HCT116 (cell line): Measurements from ENCODE around the gene TTC23. TPM values are rescaled to one million over a fixed set of nuclear protein-coding genes. Genes with fewer than 3 reads are reported as not detected.

Experiments
- ATAC-seq: fragments of 200-7000 bp; cut with Tn5 transposase; 2 replicates; pipeline ENCODE4 v1.9.1; 2020; ENCODE audit warnings: mild to moderate bottlenecking, moderate library complexity
- BruUV-seq: library from RNA; stranded (reverse); fragments of 400-500 nt; replicated peaks from 2 replicates; lab custom pipeline; 2021; lab: Mats Ljungman, UMichigan
- CTCF ChIA-PET: fragments of 300-600 bp; sonication (Branson Sonifier 250); formaldehyde crosslinking; loops from one replicate; lab custom pipeline; 2021; ENCODE audit warnings: antibody characterized with exemption; lab: Charles Lee
- POLR2A ChIA-PET: fragments of 300-600, 350-600 bp; sonication (Branson Sonifier 250); formaldehyde crosslinking; loops from one replicate; lab custom pipeline; 2021; ENCODE audit warnings: antibody characterized with exemption; lab: Charles Lee
- RAD21 ChIA-PET, 2 experiments: fragments of 300-600 bp; sonication (Branson Sonifier 250); formaldehyde crosslinking; loops; one replicate each; lab custom pipeline; 2023; ENCODE audit warnings: low total read pairs in 2 of 2; ENCODE audit not compliant: uncharacterized antibody in 2 of 2, unreplicated experiment in 2 of 2, low non-redundant PET in 1 of 2; lab: Charles Lee
- DNase-seq: peaks from one replicate; pipeline ENCODE4 v3.0.0-alpha.2; 2010; ENCODE audit warnings: low read depth, low spot score
- H2AFZ ChIP-seq: fragments of 200-600 bp; shearing (Covaris generic), sonication (generic); 2 replicates; pipeline ENCODE4 v1.6.1; 2017; ENCODE audit warnings: low read depth, mixed run types, mixed read lengths, antibody characterized with exemption, low read length; ENCODE audit not compliant: poor library complexity, severe bottlenecking
- H3K27ac ChIP-seq: 2 replicates; pipeline ENCODE4 v1.5.1; 2012; ENCODE audit warnings: low read depth, low read length
- H3K27me3 ChIP-seq: fragments of 200-600 bp; sonication (generic); 2 replicates; pipeline ENCODE4 v1.6.1; 2016; ENCODE audit warnings: mixed run types, low read length, mixed read lengths; ENCODE audit not compliant: insufficient read depth
- H3K36me3 ChIP-seq, 2 experiments: fragments of 200-500 bp in 1 of 2; fragments of 200-600 bp in 1 of 2; sonication (Bioruptor generic) in 1 of 2; sonication (generic) in 1 of 2; 2 replicates each; pipeline versions ENCODE4 v1.5.1 to v1.6.1; 2014 to 2016; ENCODE audit warnings: low read length in 2 of 2, inconsistent platforms in 1 of 2, mixed read lengths in 1 of 2, mixed run types in 1 of 2; ENCODE audit not compliant: insufficient read depth in 2 of 2, control insufficient read depth in 1 of 2
- H3K4me1 ChIP-seq, 2 experiments: fragments of 200-600 bp in 1 of 2; sonication (generic) in 1 of 2; 2 replicates each; pipeline versions ENCODE4 v1.5.1 to v1.6.1; 2012 to 2017; ENCODE audit warnings: low read length in 2 of 2, inconsistent platforms in 1 of 2, mild to moderate bottlenecking in 1 of 2, mixed read lengths in 1 of 2, mixed run types in 1 of 2, moderate library complexity in 1 of 2; ENCODE audit not compliant: insufficient read depth in 2 of 2, control insufficient read depth in 1 of 2
- H3K4me2 ChIP-seq: fragments of 200-600 bp; sonication (generic); 2 replicates; pipeline ENCODE4 v1.6.1; 2017; ENCODE audit warnings: mixed run types, low read length, mixed read lengths
- H3K4me3 ChIP-seq, 2 experiments: fragments of 200-600 bp in 1 of 2; sonication (generic) in 1 of 2; replicated peaks in 1 of 2; 2 replicates each; pipeline ENCODE4 v1.5.1; 2011 to 2016; ENCODE audit warnings: low read length in 2 of 2, control low read depth in 1 of 2, low read depth in 1 of 2, mild to moderate bottlenecking in 1 of 2, mixed read lengths in 1 of 2, mixed run types in 1 of 2
- H3K79me2 ChIP-seq: fragments of 200-600 bp; sonication (generic); 2 replicates; pipeline ENCODE4 v1.6.1; 2017; ENCODE audit warnings: mild to moderate bottlenecking, mixed run types, low read length, moderate library complexity, mixed read lengths; ENCODE audit not compliant: insufficient read depth
- H3K9ac ChIP-seq: fragments of 200-600 bp; sonication (generic); 2 replicates; pipeline ENCODE4 v1.6.1; 2016; ENCODE audit warnings: low read length, mixed read lengths
- H3K9me2 ChIP-seq: fragments of 200-600 bp; sonication (generic), shearing (Covaris generic); 2 replicates; pipeline ENCODE4 v1.6.1; 2017; ENCODE audit warnings: mixed run types, mild to moderate bottlenecking, moderate library complexity; ENCODE audit not compliant: insufficient read depth
- H3K9me3 ChIP-seq, 2 experiments: fragments of 200-500 bp in 1 of 2; fragments of 200-600 bp in 1 of 2; sonication (Bioruptor generic) in 1 of 2; sonication (generic) in 1 of 2; 2 replicates each; pipeline ENCODE4 v1.6.1; 2014 to 2017; ENCODE audit warnings: low read length in 2 of 2, mixed read lengths in 2 of 2, inconsistent platforms in 1 of 2, low read depth in 1 of 2, mild to moderate bottlenecking in 1 of 2, mixed run types in 1 of 2, moderate library complexity in 1 of 2; ENCODE audit not compliant: control insufficient read depth in 1 of 2, insufficient read depth in 1 of 2
- H4K20me1 ChIP-seq: fragments of 200-600 bp; sonication (generic), shearing (Covaris generic); 2 replicates; pipeline ENCODE4 v1.6.1; 2017; ENCODE audit warnings: mixed run types, mild to moderate bottlenecking, moderate library complexity; ENCODE audit not compliant: insufficient read depth
- CBX3 ChIP-seq: IDR thresholded peaks from 2 replicates; pipeline ENCODE4 v1.6.1; 2012; ENCODE audit warnings: low read depth
- CEBPB ChIP-seq: IDR thresholded peaks from 2 replicates; pipeline ENCODE4 v1.6.1; 2012; ENCODE audit warnings: low read depth
- EGR1 ChIP-seq: IDR thresholded peaks from 2 replicates; pipeline ENCODE4 v1.6.1; 2012; ENCODE audit warnings: low read depth
- EZH2 ChIP-seq: fragments of 200-600 bp; sonication (generic); IDR thresholded peaks from 2 replicates; pipeline ENCODE4 v1.6.1; 2017; ENCODE audit warnings: antibody characterized with exemption, mixed run types
- EZH2phosphoT487 ChIP-seq: fragments of 200-600 bp; IDR thresholded peaks from 2 replicates; pipeline ENCODE4 v1.6.1; 2018; ENCODE audit warnings: antibody characterized with exemption, borderline replicate concordance
- RAD21 ChIP-seq: IDR thresholded peaks from 2 replicates; pipeline ENCODE4 v1.6.1; 2012; ENCODE audit warnings: low read depth, mild to moderate bottlenecking
- SIN3A ChIP-seq: IDR thresholded peaks from 2 replicates; pipeline ENCODE4 v1.6.1; 2012; ENCODE audit warnings: low read depth
- SP1 ChIP-seq: IDR thresholded peaks from 2 replicates; pipeline ENCODE4 v1.6.1; 2012; ENCODE audit warnings: low read depth
- TCF7L2 ChIP-seq: IDR thresholded peaks from 2 replicates; pipeline ENCODE4 v1.7.0; 2011; ENCODE audit warnings: borderline replicate concordance, inconsistent platforms; ENCODE audit not compliant: insufficient read depth, insufficient read length; ENCODE audit errors: extremely low read depth
- ZNF274 ChIP-seq: fragments of 200-500 bp; sonication (Bioruptor generic); IDR thresholded peaks from 2 replicates; pipeline ENCODE4 v1.6.1; 2014; ENCODE audit warnings: mild to moderate bottlenecking, low read depth, low read length, inconsistent platforms
- intact Hi-C: fragments of 100-400 bp; cut with micrococcal nuclease; formaldehyde crosslinking; loops from 2 replicates; pipeline ENCODE4 v1.10.0; 2022
- total RNA-seq: library from RNA; stranded (reverse); gene quantifications from one replicate; pipeline ENCODE4 v1.2.1, GENCODE V29; 2021; ENCODE audit not compliant: unreplicated experiment

The TTC23 gene
- total RNA-seq, 1 experiment from 2014 or later, result 10.2 TPM

GRCh38 chr15:99101501-99101900, 147.9 kb downstream of the TTC23 start:
- H3K9ac ChIP-seq, result no peak overlapping the region
- H3K27ac ChIP-seq, result no peak overlapping the region
- H3K27me3 ChIP-seq, result no peaks in the 10 kb centered on the region
- H3K4me1 ChIP-seq, result peaks cover 3 to 16% of the 10 kb centered on the region in 2 experiments; a peak in 3 of 4 replicates
- POLR2A ChIA-PET, result interaction anchor here (1.3 kb wide), 1 partner anchor 22 kb away, joined by 4 read pairs; no protein-coding TSS in a partner anchor
- no TSS peak for BruUV-seq
- H3K4me2 ChIP-seq, result no peak overlapping the region
- no peak overlapping the region for H2AFZ ChIP-seq
- DNase-seq, result no peak
- H3K4me3 ChIP-seq, result no peak overlapping the region
- H3K36me3 ChIP-seq, result no peaks in the 10 kb centered on the region
- intact Hi-C loops, result loop anchor here (5.0 to 10.0 kb wide), 2 partner anchors 151 to 653 kb away; partner anchors contain the start of gene LRRC28
- ATAC-seq, result no peak
- no peaks in the 10 kb centered on the region for H4K20me1 ChIP-seq
- RAD21 ChIA-PET, result no interaction called here
- H3K9me3 ChIP-seq, result no peaks in the 10 kb centered on the region
- TF ChIP-seq EZH2phosphoT487, result no peak
- no peak for TF ChIP-seq CEBPB
- no peak for TF ChIP-seq RAD21
- no peak for TF ChIP-seq SIN3A
- no peak for TF ChIP-seq EZH2
- TF ChIP-seq TCF7L2, result no peak
- no peak for TF ChIP-seq CBX3
- TF ChIP-seq SP1, result no peak
- no peak for TF ChIP-seq ZNF274
- no peak for TF ChIP-seq EGR1
- CTCF ChIA-PET, result interaction anchor here (0.6 to 2.3 kb wide), 11 partner anchors 8 to 673 kb away, joined by 3 to 9 read pairs (median 4); partner anchors contain the start of gene LRRC28
- H3K9me2 ChIP-seq, result no peaks in the 10 kb centered on the region
- H3K79me2 ChIP-seq, result no peaks in the 10 kb centered on the region
